Lung (tissue), 12 donors: ENCODE measurements around the gene ZFY. TPM values are rescaled to one million over a fixed set of nuclear protein-coding genes. Genes with fewer than 3 reads are reported as not detected.

Experiments
- ATAC-seq: fragments of 200-7000 bp; cut with Tn5 transposase; one replicate; pipeline ENCODE4 v1.9.1; 2020; ENCODE audit warnings: moderate number of reproducible peaks; ENCODE audit not compliant: insufficient read depth, low FRiP score
- DNase-seq, 3 donors: peaks; one replicate each; pipeline ENCODE4 v3.0.0-alpha.2; 2013 to 2017
- H3K27ac ChIP-seq, 2 donors: one replicate each; pipeline ENCODE4 v1.5.1; 2013; ENCODE audit warnings: mild to moderate bottlenecking in 2 of 2, moderate library complexity in 2 of 2, control low read depth in 1 of 2, inconsistent platforms in 1 of 2, low read depth in 1 of 2, low read length in 1 of 2
- H3K27me3 ChIP-seq, 3 donors: one replicate each; pipeline ENCODE4 v1.5.1; 2013; ENCODE audit warnings: low read length in 2 of 3; ENCODE audit not compliant: control insufficient read depth in 3 of 3, insufficient read depth in 3 of 3
- H3K36me3 ChIP-seq, 4 donors: one replicate each; pipeline ENCODE4 v1.5.1; 2013; ENCODE audit warnings: low read length in 4 of 4, mild to moderate bottlenecking in 1 of 4, moderate library complexity in 1 of 4; ENCODE audit not compliant: control insufficient read depth in 4 of 4, insufficient read depth in 4 of 4
- H3K4me1 ChIP-seq, 5 donors: one replicate each; pipeline ENCODE4 v1.5.1; 2013; ENCODE audit warnings: low read length in 5 of 5, mild to moderate bottlenecking in 2 of 5, moderate library complexity in 1 of 5; ENCODE audit not compliant: control insufficient read depth in 5 of 5, insufficient read depth in 5 of 5
- H3K4me3 ChIP-seq: one replicate; pipeline ENCODE4 v1.5.1; 2013; ENCODE audit warnings: mild to moderate bottlenecking, control low read depth, moderate library complexity
- H3K9ac ChIP-seq, 2 donors: one replicate each; pipeline ENCODE4 v1.5.1; 2013; ENCODE audit warnings: low read length in 2 of 2, control low read depth in 1 of 2; ENCODE audit not compliant: insufficient read depth in 1 of 2
- H3K9me3 ChIP-seq, 4 donors: one replicate each; pipeline ENCODE4 v1.5.1; 2013; ENCODE audit warnings: low read length in 3 of 4, mild to moderate bottlenecking in 1 of 4, moderate library complexity in 1 of 4; ENCODE audit not compliant: control insufficient read depth in 4 of 4, insufficient read depth in 3 of 4
- CTCF ChIP-seq: IDR thresholded peaks from 2 replicates; pipeline ENCODE4 v1.5.1; 2012; ENCODE audit warnings: mild to moderate bottlenecking; ENCODE audit errors: control extremely low read depth, extremely low read depth
- WGBS, 2 donors: extraction: QIAGEN DNeasy Blood & Tissue Kit; methylation state at CpG; one replicate each; pipeline ENCODE4 v1.1.7; 2013; 5-methylcytosine and 5-hydroxymethylcytosine counted together
- polyA plus RNA-seq, 2 donors: library from polyadenylated mRNA; stranded (reverse); fragments of 200-250 nt; gene quantifications; one replicate each; pipeline ENCODE4 v1.2.1, GENCODE V29; 2013
- total RNA-seq, 2 donors: library from RNA; depleted of rRNA in 1 of 2; stranded (reverse); fragments of >200 nt in 1 of 2; gene quantifications; one replicate each; pipeline ENCODE4 v1.2.1, GENCODE V29; 2014 to 2021
- donor health status: control.
- donor health status: control.
- donor health status: Bipolar disorder and iron deficiency.
- donor health status: healthy.
- donor health status: DM: yes; HTN: yes; CAD: no.

Gene ZFY
- total and polyA plus RNA-seq, 4 donors = 4.4 TPM; not detected in 3

GRCh38 chrY:3007967-3008366 lies 72.8 kb downstream of the ZFY start:
- Histone ChIP-seq H3K27ac (no peak overlapping the region), H3K9ac (no peak overlapping the region), H3K4me3 (no peak overlapping the region), H3K4me1 (peaks cover 0 to 4% (median 0%) of the 10 kb centered on the region in 5 donors), H3K27me3 (no peaks in the 10 kb centered on the region), H3K9me3 (no peaks in the 10 kb centered on the region), H3K36me3 (no peaks in the 10 kb centered on the region)
- TF ChIP-seq CTCF = no peak
- DNase-seq (no peak), ATAC-seq (no peak)

- Histone ChIP-seq H3K4me3 (no peak overlapping the region), H3K9ac (no peak overlapping the region), H3K27me3 (no peaks in the 10 kb centered on the region), H3K27ac (no peak overlapping the region), H3K36me3 (no peaks in the 10 kb centered on the region), H3K9me3 (no peaks in the 10 kb centered on the region), H3K4me1 (no peaks in the 10 kb centered on the region)
- DNase-seq (no peak), ATAC-seq (no peak)
- TF ChIP-seq CTCF = no peak
- 76% methylated on average over 4 of the region's 4 CpGs; no CpG with 5 or more reads in 1 of the 2 donors for WGBS, 2 donors
These were observed 77.0 kb downstream of the ZFY start for GRCh38 chrY:3012226-3012625.

- Histone ChIP-seq H3K27me3 (no peaks in the 10 kb centered on the region), H3K9me3 (no peaks in the 10 kb centered on the region), H3K9ac (no peak overlapping the region), H3K36me3 (no peaks in the 10 kb centered on the region), H3K4me1 (no peaks in the 10 kb centered on the region), H3K4me3 (no peak overlapping the region), H3K27ac (no peak overlapping the region)
- ATAC-seq (no peak), DNase-seq (no peak)
- TF ChIP-seq CTCF = no peak
- WGBS, 2 donors = 60% methylated on average over 1 of the region's 1 CpG; no CpG with 5 or more reads in 1 of the 2 donors
These were observed 81.4 kb downstream of the ZFY start for GRCh38 chrY:3016594-3016993.

GRCh38 chrY:3018546-3018945 lies 83.4 kb downstream of the ZFY start:
- Histone ChIP-seq H3K4me3 (no peak overlapping the region), H3K36me3 (no peaks in the 10 kb centered on the region), H3K27ac (no peak overlapping the region), H3K4me1 (no peaks in the 10 kb centered on the region), H3K9ac (no peak overlapping the region), H3K27me3 (no peaks in the 10 kb centered on the region), H3K9me3 (no peaks in the 10 kb centered on the region)
- ATAC-seq (no peak), DNase-seq (no peak)
- WGBS, 2 donors = 89% methylated on average over 1 of the region's 1 CpG; no CpG with 5 or more reads in 1 of the 2 donors
- TF ChIP-seq CTCF = no peak
